ENCODE measurements around the gene KCNT1.

GRCh38 chr9:135760465-135760864 is 58.5 kb downstream of the KCNT1 start:
- TF ChIP-seq, protein P1, sequence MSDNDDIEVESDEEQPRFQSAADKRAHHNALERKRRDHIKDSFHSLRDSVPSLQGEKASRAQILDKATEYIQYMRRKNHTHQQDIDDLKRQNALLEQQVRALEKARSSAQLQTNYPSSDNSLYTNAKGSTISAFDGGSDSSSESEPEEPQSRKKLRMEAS (IDR thresholded peaks at IDR 0.05; ENCODE audit: insufficient read depth, insufficient read length), result no peak
- TF ChIP-seq, protein P2, sequence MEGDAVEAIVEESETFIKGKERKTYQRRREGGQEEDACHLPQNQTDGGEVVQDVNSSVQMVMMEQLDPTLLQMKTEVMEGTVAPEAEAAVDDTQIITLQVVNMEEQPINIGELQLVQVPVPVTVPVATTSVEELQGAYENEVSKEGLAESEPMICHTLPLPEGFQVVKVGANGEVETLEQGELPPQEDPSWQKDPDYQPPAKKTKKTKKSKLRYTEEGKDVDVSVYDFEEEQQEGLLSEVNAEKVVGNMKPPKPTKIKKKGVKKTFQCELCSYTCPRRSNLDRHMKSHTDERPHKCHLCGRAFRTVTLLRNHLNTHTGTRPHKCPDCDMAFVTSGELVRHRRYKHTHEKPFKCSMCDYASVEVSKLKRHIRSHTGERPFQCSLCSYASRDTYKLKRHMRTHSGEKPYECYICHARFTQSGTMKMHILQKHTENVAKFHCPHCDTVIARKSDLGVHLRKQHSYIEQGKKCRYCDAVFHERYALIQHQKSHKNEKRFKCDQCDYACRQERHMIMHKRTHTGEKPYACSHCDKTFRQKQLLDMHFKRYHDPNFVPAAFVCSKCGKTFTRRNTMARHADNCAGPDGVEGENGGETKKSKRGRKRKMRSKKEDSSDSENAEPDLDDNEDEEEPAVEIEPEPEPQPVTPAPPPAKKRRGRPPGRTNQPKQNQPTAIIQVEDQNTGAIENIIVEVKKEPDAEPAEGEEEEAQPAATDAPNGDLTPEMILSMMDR (IDR thresholded peaks at IDR 0.05; ENCODE audit: extremely low read depth in 1 of 2, insufficient read depth in 1 of 2, low read depth in 1 of 2, low read length in 2 of 2), result no peak
- TF ChIP-seq POLR2A (IDR thresholded peaks at IDR 0.05; ENCODE audit: low read depth, low read length), result no peak
